ENCODE results near the gene MED14. TPM values are rescaled to one million over a fixed set of nuclear protein-coding genes. Genes with fewer than 3 reads are reported as not detected.

The MED14 gene
- total RNA-seq, 1 donor from 2014 or later: 10.0 TPM

DNA sequence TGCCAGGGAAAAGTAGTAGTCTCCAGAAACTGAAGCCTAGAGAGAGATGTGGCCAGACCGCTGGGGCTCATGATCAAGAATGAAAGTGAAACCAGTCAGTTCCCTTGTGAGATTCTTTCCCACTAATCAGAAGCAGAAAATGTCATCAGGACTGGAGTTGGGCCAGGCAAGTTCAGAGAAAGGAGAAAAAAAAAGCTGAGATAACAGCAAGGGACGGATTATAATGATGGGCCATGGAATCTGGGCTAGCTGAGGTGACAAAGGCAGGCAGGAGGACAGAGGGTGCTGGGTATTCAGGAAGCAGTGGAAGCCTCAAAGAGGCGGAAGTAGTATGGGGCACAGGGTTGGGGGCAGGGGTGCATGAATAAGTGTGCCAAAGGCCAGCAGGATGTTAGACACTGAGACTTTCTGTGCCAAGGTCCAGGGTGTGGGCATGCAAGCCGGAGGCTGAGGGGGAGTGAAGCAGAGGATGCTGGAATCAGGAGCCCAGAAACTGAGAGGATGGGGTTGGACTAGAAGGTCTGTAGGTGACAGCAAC is 90.5 kb downstream of the MED14 start:
- FAIRE-seq (peak; percentile 7), DNase-seq (ENCODE audit: low read depth) (peak; percentile 45)
- peak overlapping the region; percentile 23 for H3K4me3 ChIP-seq (ENCODE audit: low read depth, low read length)

DNA sequence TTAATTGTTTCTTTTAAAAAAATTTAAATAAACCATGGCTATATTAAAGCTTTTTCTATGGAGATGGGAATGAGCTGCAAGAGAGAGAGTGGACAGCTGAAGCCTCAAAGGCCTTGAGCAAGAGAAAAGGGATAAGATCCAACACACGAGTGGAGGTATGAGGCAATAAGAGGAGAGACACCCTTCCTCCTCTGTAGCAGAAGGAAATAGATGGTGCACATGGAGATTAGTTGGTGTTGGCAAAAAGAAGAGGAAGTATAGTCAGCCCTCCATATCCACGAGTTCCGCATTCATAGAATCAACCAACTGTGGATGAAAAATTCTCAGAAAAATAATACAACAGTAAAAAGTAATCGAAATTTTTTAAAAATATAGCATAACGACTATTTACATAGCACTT is 91.2 kb downstream of the MED14 start:
- no peak overlapping the region for H3K4me3 ChIP-seq (ENCODE audit: low read depth, low read length)
- FAIRE-seq (no peak), DNase-seq (ENCODE audit: low read depth) (no peak)
- H3K27me3 ChIP-seq (ENCODE audit: control insufficient read depth, insufficient read depth, low read length): no peaks in the 10 kb centered on the region
- H3K36me3 ChIP-seq (ENCODE audit: control insufficient read depth, insufficient read depth, low read length): no peaks in the 10 kb centered on the region
- TF ChIP-seq, protein P1, sequence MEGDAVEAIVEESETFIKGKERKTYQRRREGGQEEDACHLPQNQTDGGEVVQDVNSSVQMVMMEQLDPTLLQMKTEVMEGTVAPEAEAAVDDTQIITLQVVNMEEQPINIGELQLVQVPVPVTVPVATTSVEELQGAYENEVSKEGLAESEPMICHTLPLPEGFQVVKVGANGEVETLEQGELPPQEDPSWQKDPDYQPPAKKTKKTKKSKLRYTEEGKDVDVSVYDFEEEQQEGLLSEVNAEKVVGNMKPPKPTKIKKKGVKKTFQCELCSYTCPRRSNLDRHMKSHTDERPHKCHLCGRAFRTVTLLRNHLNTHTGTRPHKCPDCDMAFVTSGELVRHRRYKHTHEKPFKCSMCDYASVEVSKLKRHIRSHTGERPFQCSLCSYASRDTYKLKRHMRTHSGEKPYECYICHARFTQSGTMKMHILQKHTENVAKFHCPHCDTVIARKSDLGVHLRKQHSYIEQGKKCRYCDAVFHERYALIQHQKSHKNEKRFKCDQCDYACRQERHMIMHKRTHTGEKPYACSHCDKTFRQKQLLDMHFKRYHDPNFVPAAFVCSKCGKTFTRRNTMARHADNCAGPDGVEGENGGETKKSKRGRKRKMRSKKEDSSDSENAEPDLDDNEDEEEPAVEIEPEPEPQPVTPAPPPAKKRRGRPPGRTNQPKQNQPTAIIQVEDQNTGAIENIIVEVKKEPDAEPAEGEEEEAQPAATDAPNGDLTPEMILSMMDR (IDR thresholded peaks at IDR 0.05; ENCODE audit: insufficient read depth, low read length, severe bottlenecking): no peak

More for the DNA sequence above, 90.5 kb downstream of the MED14 start:
- no peaks in the 10 kb centered on the region for H3K27me3 ChIP-seq (ENCODE audit: control insufficient read depth, insufficient read depth, low read length)
- no peaks in the 10 kb centered on the region for H3K36me3 ChIP-seq (ENCODE audit: control insufficient read depth, insufficient read depth, low read length)
- TF ChIP-seq, protein P1 (IDR thresholded peaks at IDR 0.05; ENCODE audit: insufficient read depth, low read length, severe bottlenecking): no peak

DNA sequence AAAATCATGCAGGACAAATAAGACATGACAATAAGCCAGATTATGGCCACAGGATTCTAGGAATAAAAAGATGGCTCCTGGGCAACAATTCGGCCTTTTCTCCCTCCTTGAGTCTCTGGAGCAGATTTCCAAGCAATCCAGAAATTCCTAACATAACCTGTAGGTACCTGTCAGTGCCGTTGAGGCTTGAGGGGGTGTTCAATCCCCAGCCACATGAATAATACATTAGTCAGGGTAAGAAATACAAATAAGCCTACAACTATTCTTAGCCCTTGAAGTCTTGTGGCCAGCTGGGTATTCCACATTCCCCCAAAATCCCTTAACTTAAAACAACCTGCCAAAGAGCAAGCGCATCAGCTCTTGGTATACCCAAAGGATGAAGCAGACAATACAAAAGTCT is 97.7 kb downstream of the MED14 start:
- FAIRE-seq: no peak
- H3K36me3 ChIP-seq (ENCODE audit: control insufficient read depth, insufficient read depth, low read length): peaks cover 8% of the 10 kb centered on the region
- peak; percentile 77 for DNase-seq (ENCODE audit: low read depth)
- TF ChIP-seq, protein P1 (IDR thresholded peaks at IDR 0.05; ENCODE audit: insufficient read depth, low read length, severe bottlenecking): no peak
- no peak overlapping the region for H3K4me3 ChIP-seq (ENCODE audit: low read depth, low read length)
- no peaks in the 10 kb centered on the region for H3K27me3 ChIP-seq (ENCODE audit: control insufficient read depth, insufficient read depth, low read length)

DNA sequence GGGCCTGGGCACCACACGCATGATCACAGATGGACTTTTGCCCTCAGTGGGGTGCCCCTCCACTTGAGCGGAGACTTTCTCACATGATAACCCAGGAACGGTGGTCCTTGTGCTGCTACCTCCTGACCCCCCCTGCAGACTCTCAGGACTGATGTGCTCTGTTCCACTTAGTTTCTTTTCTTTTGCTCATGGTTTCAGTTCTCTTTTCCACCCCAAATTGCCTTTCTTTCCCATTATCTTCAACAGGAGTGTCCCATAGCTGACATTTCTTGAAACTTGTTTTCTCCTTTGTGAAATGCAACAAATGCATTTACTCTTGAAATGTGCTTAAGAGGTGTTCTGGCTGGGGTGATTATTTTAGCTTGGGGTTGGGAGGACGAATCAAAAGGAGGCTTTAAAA is 103.1 kb downstream of the MED14 start:
- H3K36me3 ChIP-seq (ENCODE audit: control insufficient read depth, insufficient read depth, low read length): peaks cover 9% of the 10 kb centered on the region
- no peak for FAIRE-seq
- TF ChIP-seq, protein P1 (IDR thresholded peaks at IDR 0.05; ENCODE audit: insufficient read depth, low read length, severe bottlenecking): no peak
- H3K27me3 ChIP-seq (ENCODE audit: control insufficient read depth, insufficient read depth, low read length): no peaks in the 10 kb centered on the region
- DNase-seq (ENCODE audit: low read depth): no peak
- H3K4me3 ChIP-seq (ENCODE audit: low read depth, low read length): no peak overlapping the region

DNA sequence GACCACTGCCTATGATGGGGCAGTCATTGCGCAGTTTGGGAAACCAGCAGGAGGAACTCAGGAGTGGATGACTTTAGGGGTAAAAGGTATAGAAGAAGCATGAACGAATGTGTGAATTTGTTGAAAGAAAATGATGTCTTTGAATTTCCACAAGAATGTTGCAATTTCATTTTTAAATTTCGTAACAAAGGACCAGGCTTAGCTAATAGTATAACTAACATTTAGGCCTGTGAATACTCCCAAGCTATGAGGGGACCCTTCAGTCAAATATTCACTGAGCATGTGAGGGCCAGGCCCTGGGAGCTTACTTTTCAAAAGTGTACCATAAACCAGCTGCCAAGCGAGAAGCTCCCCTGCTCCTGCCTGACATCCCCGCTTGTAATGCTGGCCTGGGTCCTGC is 106.8 kb downstream of the MED14 start:
- no peak for FAIRE-seq
- H3K36me3 ChIP-seq (ENCODE audit: control insufficient read depth, insufficient read depth, low read length): peaks cover 4% of the 10 kb centered on the region

More for the DNA sequence above, 106.8 kb downstream of the MED14 start:
- Histone ChIP-seq H3K4me3 (ENCODE audit: low read depth, low read length) (no peak overlapping the region), H3K27me3 (ENCODE audit: control insufficient read depth, insufficient read depth, low read length) (no peaks in the 10 kb centered on the region)
- DNase-seq (ENCODE audit: low read depth): no peak
- TF ChIP-seq, protein P1 (IDR thresholded peaks at IDR 0.05; ENCODE audit: insufficient read depth, low read length, severe bottlenecking): no peak

Measured in bronchial epithelial cell (primary cell).